ENCODE measurements around the gene ABCB9. TPM values are rescaled to one million over a fixed set of nuclear protein-coding genes. Genes with fewer than 3 reads are reported as not detected.
"Not testable (repeated sequence)": the region's sequence is repeated elsewhere in the genome, so short reads cannot be mapped to it uniquely, and the experiment has no call there.

ABCB9 gene
- total RNA-seq, 1 donor from 2014 or later: 6.5 TPM

DNA sequence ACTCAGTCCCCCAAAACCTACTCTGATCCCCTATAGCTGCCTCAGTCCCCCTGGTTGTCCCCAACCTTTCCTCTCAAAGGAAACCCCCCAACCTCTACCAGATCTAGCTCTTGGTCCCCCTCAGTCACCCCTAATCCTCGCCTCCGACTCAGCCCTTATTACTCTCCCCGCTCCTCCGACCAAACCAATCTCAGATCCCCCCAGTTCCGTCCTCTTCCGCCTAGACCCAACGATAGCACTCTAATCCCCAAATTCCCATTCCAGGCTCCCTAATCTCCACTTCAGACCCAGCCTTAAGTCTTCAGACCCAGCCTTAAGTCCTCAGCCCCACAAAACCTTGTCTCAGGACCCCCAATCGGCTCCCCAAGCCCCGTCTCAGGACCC, 71.0 kb downstream of the ABCB9 start:
- no peak for DNase-seq (ENCODE audit: low read depth)

DNA sequence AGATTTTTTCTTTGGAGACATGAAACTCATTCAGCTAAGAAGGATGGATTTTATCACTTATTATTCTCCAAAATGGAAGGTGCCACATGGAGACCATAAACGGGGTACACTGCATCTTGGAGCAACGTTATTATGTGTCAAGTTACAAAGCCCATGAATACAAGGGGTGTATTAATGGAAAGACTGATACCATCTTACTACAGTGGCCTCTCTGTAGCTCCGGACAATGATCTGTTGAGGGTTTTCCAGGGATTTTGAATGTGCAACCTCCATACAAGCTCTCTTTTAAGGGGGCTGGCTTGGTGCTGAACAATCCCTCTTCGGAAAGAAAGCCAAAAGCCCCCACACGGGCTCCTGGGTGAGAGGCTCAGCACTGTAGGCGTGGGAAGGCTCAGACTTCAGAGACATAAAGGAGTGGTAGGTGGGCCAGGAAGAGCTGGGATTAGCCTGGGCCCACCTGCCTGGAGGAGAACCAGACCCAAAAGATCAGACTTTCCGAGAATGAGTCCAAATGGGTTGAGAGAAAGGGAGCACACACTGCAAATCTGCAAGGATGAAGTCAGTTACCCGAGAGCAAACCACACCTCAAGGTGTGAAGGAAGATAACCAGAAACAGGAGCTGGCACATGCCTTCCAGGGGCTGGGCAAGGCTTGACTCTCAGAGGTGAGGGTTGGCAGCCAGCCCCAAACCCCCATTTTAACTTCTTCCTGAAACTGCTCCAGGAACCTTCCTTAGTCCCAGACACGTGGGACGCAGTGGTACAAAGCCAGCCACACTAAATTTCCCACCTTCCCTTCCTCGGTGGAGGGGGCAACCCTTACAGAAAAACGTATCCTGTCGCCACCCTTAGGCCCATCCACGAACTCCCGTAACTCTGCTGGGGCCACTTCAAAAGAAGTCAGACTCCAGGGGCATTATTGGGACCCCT, 71.8 kb downstream of the ABCB9 start:
- no peak for DNase-seq (ENCODE audit: low read depth)

DNA sequence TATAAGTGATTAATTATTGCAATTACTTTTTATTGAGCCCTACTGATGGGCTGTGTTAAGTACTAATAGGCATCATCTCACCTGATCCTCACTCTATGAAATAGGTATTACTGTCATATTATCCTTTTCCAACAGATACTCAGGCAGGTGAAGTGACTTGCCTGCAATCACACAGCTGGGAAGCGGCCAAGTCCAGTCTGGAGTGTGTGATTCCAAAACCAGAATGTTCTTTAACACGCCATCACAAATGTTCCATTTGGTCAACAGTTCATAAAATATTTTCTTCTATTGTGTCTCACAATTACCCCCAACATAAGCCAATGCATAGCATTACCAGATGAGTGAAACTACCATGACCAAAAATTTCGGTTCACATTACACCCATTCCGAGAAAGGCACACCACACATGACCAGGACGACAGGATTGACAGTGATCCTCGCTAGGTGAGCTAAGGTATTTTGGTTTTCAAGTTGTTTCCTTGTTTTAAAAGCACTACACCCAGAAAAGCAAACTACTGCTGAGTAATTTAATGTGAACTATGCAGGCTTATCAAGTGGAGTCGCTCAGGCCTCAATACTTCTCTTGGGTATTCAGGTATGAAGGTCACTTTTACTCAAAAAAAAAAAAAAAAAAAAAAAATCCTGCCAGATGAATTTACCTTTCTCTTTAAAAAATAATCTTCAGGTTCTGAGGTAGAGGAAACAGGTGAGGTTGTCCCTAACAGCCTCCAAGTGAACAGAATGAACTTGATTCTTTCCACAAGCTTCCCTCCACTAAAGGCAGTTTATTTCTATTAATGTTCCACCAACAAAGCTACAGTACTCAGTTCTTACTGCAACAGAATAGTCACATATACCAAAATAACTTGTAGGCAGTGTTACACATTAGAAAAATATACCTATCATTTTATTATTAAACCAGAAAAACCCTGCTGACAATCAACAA, 72.8 kb downstream of the ABCB9 start:
- DNase-seq (ENCODE audit: low read depth): peak; percentile 66

DNA sequence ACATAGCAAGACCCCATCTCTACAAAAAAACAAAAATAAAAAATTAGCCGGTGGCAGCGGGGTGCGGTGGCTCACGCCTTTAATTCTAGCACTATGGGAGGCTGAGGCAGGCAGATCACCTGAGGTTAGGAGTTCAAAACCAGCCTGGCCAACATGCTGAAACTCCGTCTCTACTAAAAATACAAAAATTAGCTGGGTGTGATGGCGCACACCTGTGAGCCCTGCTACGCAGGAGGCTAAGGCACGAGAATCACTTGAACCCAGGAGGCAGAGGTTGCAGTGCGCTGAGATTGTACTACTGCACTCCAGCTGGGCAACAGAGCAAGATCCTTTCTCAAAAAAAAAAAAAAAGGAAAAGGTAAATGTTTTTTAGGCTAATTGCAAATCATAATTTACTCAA, 73.5 kb downstream of the ABCB9 start:
- DNase-seq (ENCODE audit: low read depth): not testable (repeated sequence)

DNA sequence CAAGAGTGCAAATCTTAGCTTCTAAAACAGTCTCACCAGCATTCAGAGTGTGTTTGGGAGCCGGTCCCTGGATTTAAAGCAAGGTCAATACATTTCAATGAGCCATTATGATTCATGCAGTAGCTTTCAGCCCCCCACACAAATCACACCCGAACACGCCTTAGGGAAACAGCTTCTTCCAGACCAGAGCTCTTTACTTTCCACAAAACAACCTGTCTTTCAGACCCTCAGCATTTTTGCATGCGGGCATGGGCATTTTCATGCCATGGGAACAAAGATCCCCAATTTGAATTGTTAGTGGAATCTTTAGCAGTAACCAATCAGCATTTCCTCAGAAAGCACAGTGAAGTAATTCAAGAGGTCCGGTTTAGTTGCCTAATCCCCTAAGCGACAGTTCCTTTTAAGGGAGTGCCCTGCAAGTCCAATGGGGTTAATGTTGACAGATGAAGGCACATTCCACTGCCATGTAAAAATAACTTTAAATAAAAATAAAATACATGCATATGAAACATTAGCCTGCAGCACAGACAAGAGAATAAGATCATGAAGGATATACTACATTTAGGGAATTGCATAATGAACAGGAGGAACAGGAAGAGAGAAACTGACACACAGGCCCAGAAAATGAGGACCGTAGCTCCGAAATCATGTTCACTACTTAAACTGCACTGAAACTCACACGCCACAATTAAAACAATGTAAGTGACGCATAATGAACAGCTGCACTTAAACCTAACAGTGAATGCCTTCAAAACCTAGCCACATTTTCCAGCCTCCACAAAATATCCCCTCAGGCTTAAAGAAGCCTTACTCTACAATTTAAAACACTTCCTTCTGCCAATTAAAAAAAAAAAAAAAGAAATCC, 74.4 kb downstream of the ABCB9 start:
- peak; percentile 82 for DNase-seq (ENCODE audit: low read depth)

- no peak for DNase-seq (ENCODE audit: low read depth)
Observed at GRCh38 chr12:122889761-122890520, 76.3 kb downstream of the ABCB9 start.

DNA sequence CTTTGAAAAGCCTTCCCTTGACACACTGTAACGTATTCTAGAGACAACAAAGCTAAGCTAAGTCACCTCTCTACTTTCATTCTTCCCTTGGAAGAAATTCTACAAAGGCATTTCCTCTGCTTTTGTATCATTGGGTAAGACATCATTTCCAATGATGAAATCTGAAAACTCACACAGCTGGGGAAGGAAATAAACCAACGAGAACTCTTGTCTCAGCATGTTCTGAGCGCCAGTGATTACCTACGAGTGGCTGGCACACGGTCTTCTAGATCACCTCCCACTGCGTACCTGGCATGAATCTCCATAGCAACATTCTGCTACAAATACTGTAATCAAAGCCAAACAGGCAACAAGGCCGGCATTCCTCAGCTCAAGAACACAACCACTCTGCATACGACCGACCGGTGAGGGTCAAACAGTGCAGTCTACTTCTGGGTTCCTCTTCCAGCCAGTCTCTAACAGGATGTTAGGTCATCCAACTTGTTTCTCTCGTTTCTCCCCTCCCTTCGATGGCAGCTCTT, 78.0 kb downstream of the ABCB9 start:
- peak; percentile 99 for DNase-seq (ENCODE audit: low read depth)

DNA sequence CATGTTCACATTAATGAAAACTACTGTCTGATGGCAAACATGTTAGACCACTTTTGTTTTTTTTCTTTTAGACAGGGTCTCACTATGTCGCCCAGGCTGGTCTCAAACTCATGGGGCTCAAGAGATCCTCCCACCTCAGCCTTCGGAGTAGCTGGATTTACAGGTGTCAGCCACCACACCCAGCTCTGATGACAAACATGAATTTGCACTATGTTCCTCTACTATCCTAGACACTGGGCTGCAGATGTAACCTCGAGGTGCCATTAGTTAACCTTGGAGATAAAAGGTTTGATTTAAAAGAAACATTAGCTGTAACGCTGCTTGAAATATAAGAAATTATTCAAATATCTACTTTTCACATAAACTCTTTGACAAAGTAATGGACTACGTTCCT, 78.4 kb downstream of the ABCB9 start:
- DNase-seq (ENCODE audit: low read depth): no peak

- peak; percentile 98 for DNase-seq (ENCODE audit: low read depth)
Observed at GRCh38 chr12:122886851-122887818, 79.1 kb downstream of the ABCB9 start.

DNA sequence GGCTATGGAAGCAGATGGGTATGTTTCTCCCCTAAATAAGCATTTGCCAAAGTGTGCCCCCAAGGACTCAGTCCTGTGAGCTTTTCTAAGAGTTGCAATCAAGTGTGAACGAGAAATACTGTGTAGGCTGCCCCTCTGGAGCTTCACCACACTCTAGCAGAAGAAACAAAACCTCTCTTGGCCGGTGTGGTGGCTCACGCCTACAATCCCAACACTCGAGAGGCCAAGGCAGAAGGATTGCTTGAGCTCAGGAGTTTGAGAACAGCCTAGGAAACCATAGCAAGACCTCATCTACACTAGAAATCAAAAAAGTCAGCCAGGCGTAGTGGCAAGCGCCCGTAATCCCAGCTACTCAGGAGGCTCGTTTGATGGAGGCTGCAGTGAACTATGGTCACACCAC, 80.1 kb downstream of the ABCB9 start:
- DNase-seq (ENCODE audit: low read depth): no peak

DNA sequence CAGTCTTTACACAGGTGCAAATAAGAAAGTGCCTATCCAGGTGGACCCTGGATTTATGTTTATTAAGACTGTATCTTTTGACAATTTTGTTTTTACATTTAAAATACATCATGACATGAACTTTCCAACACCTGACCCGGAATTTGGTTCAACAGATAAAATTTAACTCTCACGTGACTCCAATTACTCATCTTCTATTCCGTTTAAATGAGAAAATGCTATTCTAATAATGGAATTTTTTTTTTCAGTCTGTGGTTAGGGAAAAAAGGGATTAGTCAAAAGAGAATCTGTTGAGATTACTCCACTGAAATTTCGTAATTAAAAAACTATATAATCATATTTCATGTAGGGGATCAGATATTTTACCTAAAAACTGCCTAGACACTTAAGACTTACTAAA, 81.4 kb downstream of the ABCB9 start:
- no peak for DNase-seq (ENCODE audit: low read depth)

DNA sequence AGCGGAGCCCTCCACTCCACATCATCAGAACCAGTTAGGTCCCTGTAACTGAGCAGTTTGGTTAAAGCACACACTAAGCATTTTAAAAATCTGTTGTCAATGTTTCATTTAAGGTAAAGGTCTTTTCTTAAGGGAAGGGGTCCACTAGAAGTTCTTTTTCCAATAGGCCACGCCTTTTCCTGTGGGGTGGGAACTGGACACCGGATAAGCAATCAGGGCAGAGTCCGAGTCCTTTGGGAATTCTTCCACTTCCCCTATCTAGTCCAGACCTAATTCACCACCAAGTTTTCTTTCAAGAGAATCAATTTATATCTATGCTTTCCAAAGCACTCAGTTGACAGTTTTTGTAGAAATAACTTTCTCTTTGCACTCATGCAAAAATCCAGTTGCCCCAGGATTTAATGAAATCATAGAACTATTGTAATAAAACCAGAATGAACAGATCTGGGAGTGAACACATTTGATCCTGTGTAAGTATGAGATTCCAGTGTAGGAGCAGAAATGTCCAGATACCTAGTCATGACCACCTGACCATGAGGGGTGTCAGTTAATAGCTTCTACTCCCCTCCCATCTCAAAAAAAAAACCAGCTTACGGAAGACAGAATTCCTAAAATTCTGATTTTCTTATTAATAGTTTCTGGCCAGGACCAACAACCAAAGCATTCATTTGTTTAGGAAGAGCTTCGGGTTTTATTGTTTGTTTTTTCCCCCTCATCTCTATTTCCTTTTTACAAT, 82.0 kb downstream of the ABCB9 start:
- DNase-seq (ENCODE audit: low read depth): no peak

GRCh38 chr12:122882908-122883558, 83.2 kb downstream of the ABCB9 start:
- no peak for DNase-seq (ENCODE audit: low read depth)

- DNase-seq (ENCODE audit: low read depth): no peak
Observed at GRCh38 chr12:122880668-122881067, 85.6 kb downstream of the ABCB9 start.

GRCh38 chr12:122880155-122880667, 86.1 kb downstream of the ABCB9 start:
- DNase-seq (ENCODE audit: low read depth): no peak
